ENCODE results near the gene ISX. TPM values are rescaled to one million over a fixed set of nuclear protein-coding genes. Genes with fewer than 3 reads are reported as not detected.

ISX gene
- not detected in 2 replicates for total RNA-seq (2014; rRNA removed; shearing (Covaris generic); ENCODE audit: low replicate concordance)

- H3K4me1 ChIP-seq (ENCODE audit: low read length), result no peaks in the 10 kb centered on the region
- H3K4me3 ChIP-seq (ENCODE audit: low read length), result no peak within 1 kb of the TSS
- H2AFZ ChIP-seq (ENCODE audit: low read length), result no peak within 1 kb of the TSS
- DNase-seq, result no peak
- no peaks in the 10 kb centered on the region for H3K36me3 ChIP-seq (ENCODE audit: insufficient read depth, low read length)
- no peaks in the 10 kb centered on the region for H4K20me1 ChIP-seq (ENCODE audit: insufficient read depth, low read depth, low read length)
- no peaks in the 10 kb centered on the region for H3K9me3 ChIP-seq (ENCODE audit: low read length)
- H3K4me2 ChIP-seq (ENCODE audit: low read depth, low read length, poor library complexity, severe bottlenecking), result no peak within 1 kb of the TSS
- H3K9me2 ChIP-seq (replicated peaks; ENCODE audit: insufficient read depth, low read length), result no peaks in the 10 kb centered on the region
- no peaks in the 10 kb centered on the region for H3K79me2 ChIP-seq (ENCODE audit: low read length)
- H3K27me3 ChIP-seq (ENCODE audit: low read length), result no peaks in the 10 kb centered on the region
- no peak within 1 kb of the TSS for H3K9ac ChIP-seq (ENCODE audit: low read length)
- H3K27ac ChIP-seq (ENCODE audit: low read length), result no peak within 1 kb of the TSS
Observed at GRCh38 chr22:35065796-35066218, at the start of gene ISX. Gene ISX, plus strand, starts transcription at chr22:35066158. Its CDS starts 930 bp downstream, at chr22:35067088.

GRCh38 chr22:35016909-35017308, 49.0 kb upstream of the ISX start:
- Histone ChIP-seq H2AFZ (ENCODE audit: low read length) (no peak overlapping the region), H3K4me3 (ENCODE audit: low read length) (no peak overlapping the region), H3K27ac (ENCODE audit: low read length) (no peak overlapping the region), H3K36me3 (ENCODE audit: insufficient read depth, low read length) (no peaks in the 10 kb centered on the region), H3K9me2 (replicated peaks; ENCODE audit: insufficient read depth, low read length) (no peaks in the 10 kb centered on the region), H3K27me3 (ENCODE audit: low read length) (no peaks in the 10 kb centered on the region), H3K9ac (ENCODE audit: low read length) (no peak overlapping the region), H3K4me2 (ENCODE audit: low read depth, low read length, poor library complexity, severe bottlenecking) (no peak overlapping the region), H3K9me3 (ENCODE audit: low read length) (no peaks in the 10 kb centered on the region), H3K79me2 (ENCODE audit: low read length) (no peaks in the 10 kb centered on the region), H3K4me1 (ENCODE audit: low read length) (no peaks in the 10 kb centered on the region), H4K20me1 (ENCODE audit: insufficient read depth, low read depth, low read length) (0 out of 2 replicates have a peak, but pooled peaks cover 4% of the 10 kb centered on the region)
- DNase-seq, result no peak

GRCh38 chr22:35018995-35019394, 47.0 kb upstream of the ISX start:
- Histone ChIP-seq H3K9me3 (ENCODE audit: low read length) (no peaks in the 10 kb centered on the region), H3K9ac (ENCODE audit: low read length) (no peak overlapping the region), H3K4me3 (ENCODE audit: low read length) (no peak overlapping the region), H3K4me2 (ENCODE audit: low read depth, low read length, poor library complexity, severe bottlenecking) (no peak overlapping the region), H3K4me1 (ENCODE audit: low read length) (no peaks in the 10 kb centered on the region), H3K79me2 (ENCODE audit: low read length) (no peaks in the 10 kb centered on the region), H4K20me1 (ENCODE audit: insufficient read depth, low read depth, low read length) (0 out of 2 replicates have a peak, but pooled peaks cover 6% of the 10 kb centered on the region), H3K27me3 (ENCODE audit: low read length) (no peaks in the 10 kb centered on the region), H3K36me3 (ENCODE audit: insufficient read depth, low read length) (no peaks in the 10 kb centered on the region), H3K9me2 (replicated peaks; ENCODE audit: insufficient read depth, low read length) (no peaks in the 10 kb centered on the region), H2AFZ (ENCODE audit: low read length) (no peak overlapping the region), H3K27ac (ENCODE audit: low read length) (no peak overlapping the region)
- DNase-seq, result no peak

GRCh38 chr22:35020517-35020916, 45.4 kb upstream of the ISX start:
- no peak for DNase-seq
- no peak overlapping the region for H3K9ac ChIP-seq (ENCODE audit: low read length)
- H3K9me2 ChIP-seq (replicated peaks; ENCODE audit: insufficient read depth, low read length), result no peaks in the 10 kb centered on the region
- no peaks in the 10 kb centered on the region for H3K27me3 ChIP-seq (ENCODE audit: low read length)
- 0 out of 2 replicates have a peak, but pooled peaks cover 6% of the 10 kb centered on the region for H4K20me1 ChIP-seq (ENCODE audit: insufficient read depth, low read depth, low read length)
- no peak overlapping the region for H3K4me3 ChIP-seq (ENCODE audit: low read length)
- no peaks in the 10 kb centered on the region for H3K4me1 ChIP-seq (ENCODE audit: low read length)
- no peak overlapping the region for H2AFZ ChIP-seq (ENCODE audit: low read length)
- H3K79me2 ChIP-seq (ENCODE audit: low read length), result no peaks in the 10 kb centered on the region
- no peaks in the 10 kb centered on the region for H3K36me3 ChIP-seq (ENCODE audit: insufficient read depth, low read length)
- H3K9me3 ChIP-seq (ENCODE audit: low read length), result no peaks in the 10 kb centered on the region
- H3K4me2 ChIP-seq (ENCODE audit: low read depth, low read length, poor library complexity, severe bottlenecking), result no peak overlapping the region
- no peak overlapping the region for H3K27ac ChIP-seq (ENCODE audit: low read length)

GRCh38 chr22:35021161-35021560, 44.8 kb upstream of the ISX start:
- no peak overlapping the region for H3K9ac ChIP-seq (ENCODE audit: low read length)
- H3K27ac ChIP-seq (ENCODE audit: low read length), result no peak overlapping the region
- H3K4me2 ChIP-seq (ENCODE audit: low read depth, low read length, poor library complexity, severe bottlenecking), result no peak overlapping the region
- H3K79me2 ChIP-seq (ENCODE audit: low read length), result no peaks in the 10 kb centered on the region
- no peak for DNase-seq
- H3K4me1 ChIP-seq (ENCODE audit: low read length), result no peaks in the 10 kb centered on the region
- H3K9me2 ChIP-seq (replicated peaks; ENCODE audit: insufficient read depth, low read length), result no peaks in the 10 kb centered on the region
- H3K36me3 ChIP-seq (ENCODE audit: insufficient read depth, low read length), result no peaks in the 10 kb centered on the region
- no peak overlapping the region for H3K4me3 ChIP-seq (ENCODE audit: low read length)
- H3K27me3 ChIP-seq (ENCODE audit: low read length), result no peaks in the 10 kb centered on the region
- 0 out of 2 replicates have a peak, but pooled peaks cover 6% of the 10 kb centered on the region for H4K20me1 ChIP-seq (ENCODE audit: insufficient read depth, low read depth, low read length)
- H3K9me3 ChIP-seq (ENCODE audit: low read length), result no peaks in the 10 kb centered on the region
- no peak overlapping the region for H2AFZ ChIP-seq (ENCODE audit: low read length)

- DNase-seq, result no peak
- no peaks in the 10 kb centered on the region for H3K36me3 ChIP-seq (ENCODE audit: insufficient read depth, low read length)
Observed at GRCh38 chr22:35022291-35022690, 43.7 kb upstream of the ISX start.

GRCh38 chr22:35023692-35024363, 42.1 kb upstream of the ISX start:
- no peaks in the 10 kb centered on the region for H3K27me3 ChIP-seq (ENCODE audit: low read length)
- no peaks in the 10 kb centered on the region for H3K36me3 ChIP-seq (ENCODE audit: insufficient read depth, low read length)
- H3K9ac ChIP-seq (ENCODE audit: low read length), result no peak overlapping the region
- H3K79me2 ChIP-seq (ENCODE audit: low read length), result no peaks in the 10 kb centered on the region
- no peaks in the 10 kb centered on the region for H3K9me3 ChIP-seq (ENCODE audit: low read length)
- DNase-seq, result peak; percentile 70
- no peak overlapping the region for H3K4me2 ChIP-seq (ENCODE audit: low read depth, low read length, poor library complexity, severe bottlenecking)
- H3K4me1 ChIP-seq (ENCODE audit: low read length), result no peaks in the 10 kb centered on the region
- no peak overlapping the region for H3K27ac ChIP-seq (ENCODE audit: low read length)
- H3K4me3 ChIP-seq (ENCODE audit: low read length), result no peak overlapping the region
- no peak overlapping the region for H2AFZ ChIP-seq (ENCODE audit: low read length)
- no peaks in the 10 kb centered on the region for H3K9me2 ChIP-seq (replicated peaks; ENCODE audit: insufficient read depth, low read length)
- 0 out of 2 replicates have a peak, but pooled peaks cover 6% of the 10 kb centered on the region for H4K20me1 ChIP-seq (ENCODE audit: insufficient read depth, low read depth, low read length)

More at GRCh38 chr22:35022291-35022690, 43.7 kb upstream of the ISX start:
- Histone ChIP-seq H3K4me1 (ENCODE audit: low read length) (no peaks in the 10 kb centered on the region), H3K9me3 (ENCODE audit: low read length) (no peaks in the 10 kb centered on the region), H3K9me2 (replicated peaks; ENCODE audit: insufficient read depth, low read length) (no peaks in the 10 kb centered on the region), H3K4me3 (ENCODE audit: low read length) (no peak overlapping the region), H3K79me2 (ENCODE audit: low read length) (no peaks in the 10 kb centered on the region), H3K9ac (ENCODE audit: low read length) (no peak overlapping the region), H3K27ac (ENCODE audit: low read length) (no peak overlapping the region), H3K27me3 (ENCODE audit: low read length) (no peaks in the 10 kb centered on the region), H2AFZ (ENCODE audit: low read length) (no peak overlapping the region), H4K20me1 (ENCODE audit: insufficient read depth, low read depth, low read length) (0 out of 2 replicates have a peak, but pooled peaks cover 6% of the 10 kb centered on the region), H3K4me2 (ENCODE audit: low read depth, low read length, poor library complexity, severe bottlenecking) (no peak overlapping the region)

GRCh38 chr22:35024364-35024692, 41.6 kb upstream of the ISX start:
- Histone ChIP-seq H3K4me1 (ENCODE audit: low read length) (no peaks in the 10 kb centered on the region), H3K9ac (ENCODE audit: low read length) (no peak overlapping the region), H3K9me2 (replicated peaks; ENCODE audit: insufficient read depth, low read length) (no peaks in the 10 kb centered on the region), H3K36me3 (ENCODE audit: insufficient read depth, low read length) (no peaks in the 10 kb centered on the region), H3K27ac (ENCODE audit: low read length) (no peak overlapping the region), H2AFZ (ENCODE audit: low read length) (no peak overlapping the region), H4K20me1 (ENCODE audit: insufficient read depth, low read depth, low read length) (0 out of 2 replicates have a peak, but pooled peaks cover 6% of the 10 kb centered on the region), H3K4me3 (ENCODE audit: low read length) (no peak overlapping the region), H3K9me3 (ENCODE audit: low read length) (no peaks in the 10 kb centered on the region), H3K27me3 (ENCODE audit: low read length) (no peaks in the 10 kb centered on the region), H3K79me2 (ENCODE audit: low read length) (no peaks in the 10 kb centered on the region), H3K4me2 (ENCODE audit: low read depth, low read length, poor library complexity, severe bottlenecking) (no peak overlapping the region)
- DNase-seq, result no peak
